Stimulated activated memory B cell treated with anti-CD40 and anti-IgM and Interleukin-4, amounts not matched to agents 10 μg/mL and 1 μg/mL and 100 μg/mL, for 72 hours (primary cell): ENCODE data around the gene E4F1.

ENCODE experiments used
- ATAC-seq: fragments of 150-1000 bp; cut with Tn5 transposase; 2 replicates; pipeline ENCODE4 v1.10.0; 2021
- H3K27ac Mint-ChIP-seq: one replicate; pipeline ENCODE4 v1.8.0; 2022; ENCODE audit warnings: mild to moderate bottlenecking, mixed read lengths
- H3K27me3 Mint-ChIP-seq: one replicate; pipeline ENCODE4 v1.8.0; 2022; ENCODE audit warnings: mixed read lengths
- H3K36me3 Mint-ChIP-seq: one replicate; pipeline ENCODE4 v1.8.0; 2022; ENCODE audit warnings: mixed read lengths
- H3K4me1 Mint-ChIP-seq: one replicate; pipeline ENCODE4 v1.8.0; 2022; ENCODE audit warnings: mixed read lengths
- H3K4me3 Mint-ChIP-seq: one replicate; pipeline ENCODE4 v1.8.0; 2022; ENCODE audit warnings: mild to moderate bottlenecking, moderate library complexity, mixed read lengths
- H3K9me3 Mint-ChIP-seq: one replicate; pipeline ENCODE4 v1.8.0; 2022; ENCODE audit warnings: mixed read lengths

Gene E4F1

GRCh38 chr16:2275476-2276367 is 52.3 kb downstream of the E4F1 start:
- peaks cover 9% of the 10 kb centered on the region for H3K36me3 Mint-ChIP-seq
- peaks cover 15% of the 10 kb centered on the region for H3K4me1 Mint-ChIP-seq
- no peak overlapping the region for H3K27ac Mint-ChIP-seq
- no peak for ATAC-seq
- no peaks in the 10 kb centered on the region for H3K9me3 Mint-ChIP-seq
- no peaks in the 10 kb centered on the region for H3K27me3 Mint-ChIP-seq
- H3K4me3 Mint-ChIP-seq, result no peak overlapping the region

- Mint-ChIP-seq H3K4me3 (no peak overlapping the region), H3K9me3 (no peaks in the 10 kb centered on the region), H3K27me3 (no peaks in the 10 kb centered on the region), H3K27ac (no peak overlapping the region), H3K4me1 (peaks cover 6% of the 10 kb centered on the region), H3K36me3 (peaks cover 9% of the 10 kb centered on the region)
- ATAC-seq, result no peak
These were observed 53.2 kb downstream of the E4F1 start for GRCh38 chr16:2276368-2277195.

GRCh38 chr16:2277466-2278271 is 54.3 kb downstream of the E4F1 start:
- H3K36me3 Mint-ChIP-seq, result peaks cover 9% of the 10 kb centered on the region
- H3K27ac Mint-ChIP-seq, result no peak overlapping the region
- no peaks in the 10 kb centered on the region for H3K27me3 Mint-ChIP-seq
- peaks cover 4% of the 10 kb centered on the region for H3K4me1 Mint-ChIP-seq
- H3K9me3 Mint-ChIP-seq, result no peaks in the 10 kb centered on the region
- no peak for ATAC-seq
- H3K4me3 Mint-ChIP-seq, result no peak overlapping the region

- Mint-ChIP-seq H3K27me3 (no peaks in the 10 kb centered on the region), H3K9me3 (no peaks in the 10 kb centered on the region), H3K36me3 (peaks cover 9% of the 10 kb centered on the region), H3K27ac (no peak overlapping the region), H3K4me1 (no peaks in the 10 kb centered on the region), H3K4me3 (no peak overlapping the region)
- no peak for ATAC-seq
These were observed 54.8 kb downstream of the E4F1 start for GRCh38 chr16:2278272-2278608.

GRCh38 chr16:2278956-2279800 is 55.8 kb downstream of the E4F1 start:
- H3K4me1 Mint-ChIP-seq, result no peaks in the 10 kb centered on the region
- no peaks in the 10 kb centered on the region for H3K9me3 Mint-ChIP-seq
- no peaks in the 10 kb centered on the region for H3K27me3 Mint-ChIP-seq
- no peak overlapping the region for H3K27ac Mint-ChIP-seq
- H3K36me3 Mint-ChIP-seq, result peaks cover 12% of the 10 kb centered on the region
- no peak overlapping the region for H3K4me3 Mint-ChIP-seq
- no peak for ATAC-seq

- no peak overlapping the region for H3K27ac Mint-ChIP-seq
- peaks cover 19% of the 10 kb centered on the region for H3K36me3 Mint-ChIP-seq
- no peaks in the 10 kb centered on the region for H3K4me1 Mint-ChIP-seq
- no peaks in the 10 kb centered on the region for H3K9me3 Mint-ChIP-seq
- H3K4me3 Mint-ChIP-seq, result no peak overlapping the region
- no peaks in the 10 kb centered on the region for H3K27me3 Mint-ChIP-seq
- no peak for ATAC-seq
These were observed 57.1 kb downstream of the E4F1 start for GRCh38 chr16:2280461-2280860.

GRCh38 chr16:2280981-2281542 is 57.7 kb downstream of the E4F1 start:
- H3K27me3 Mint-ChIP-seq, result no peaks in the 10 kb centered on the region
- H3K36me3 Mint-ChIP-seq, result peaks cover 19% of the 10 kb centered on the region
- no peak overlapping the region for H3K27ac Mint-ChIP-seq
- ATAC-seq, result no peak
- H3K9me3 Mint-ChIP-seq, result no peaks in the 10 kb centered on the region
- H3K4me3 Mint-ChIP-seq, result no peak overlapping the region
- H3K4me1 Mint-ChIP-seq, result no peaks in the 10 kb centered on the region

GRCh38 chr16:2282262-2282661 is 58.9 kb downstream of the E4F1 start:
- H3K4me3 Mint-ChIP-seq, result no peak overlapping the region
- ATAC-seq, result no peak
- no peak overlapping the region for H3K27ac Mint-ChIP-seq
- no peaks in the 10 kb centered on the region for H3K9me3 Mint-ChIP-seq
- no peaks in the 10 kb centered on the region for H3K4me1 Mint-ChIP-seq
- no peaks in the 10 kb centered on the region for H3K27me3 Mint-ChIP-seq
- peaks cover 18% of the 10 kb centered on the region for H3K36me3 Mint-ChIP-seq

GRCh38 chr16:2282866-2283555 is 59.6 kb downstream of the E4F1 start:
- Mint-ChIP-seq H3K4me1 (no peaks in the 10 kb centered on the region), H3K9me3 (no peaks in the 10 kb centered on the region), H3K27me3 (no peaks in the 10 kb centered on the region), H3K4me3 (no peak overlapping the region), H3K27ac (no peak overlapping the region), H3K36me3 (peaks cover 15% of the 10 kb centered on the region)
- no peak for ATAC-seq

- Mint-ChIP-seq H3K4me1 (no peaks in the 10 kb centered on the region), H3K27me3 (no peaks in the 10 kb centered on the region), H3K27ac (no peak overlapping the region), H3K36me3 (peaks cover 15% of the 10 kb centered on the region), H3K4me3 (no peak overlapping the region), H3K9me3 (no peaks in the 10 kb centered on the region)
- ATAC-seq, result no peak
These were observed 60.8 kb downstream of the E4F1 start for GRCh38 chr16:2284001-2284770.

GRCh38 chr16:2284797-2285576 is 61.6 kb downstream of the E4F1 start:
- no peaks in the 10 kb centered on the region for H3K4me1 Mint-ChIP-seq
- H3K4me3 Mint-ChIP-seq, result no peak overlapping the region
- peaks cover 15% of the 10 kb centered on the region for H3K36me3 Mint-ChIP-seq
- H3K27ac Mint-ChIP-seq, result no peak overlapping the region
- H3K27me3 Mint-ChIP-seq, result no peaks in the 10 kb centered on the region
- ATAC-seq, result no peak
- no peaks in the 10 kb centered on the region for H3K9me3 Mint-ChIP-seq
